Adrenal gland (tissue), 5 donors: Measurements from ENCODE around the gene IL16.

ENCODE experiments used
- CTCF ChIP-seq, 6 experiments: fragments of 450-650 bp in 4 of 6; fragments of 200-600 bp in 2 of 6; sonication (generic) in 1 of 6; IDR thresholded peaks; 1 replicate in 5 of 6; 2 replicates in 1 of 6; pipeline versions ENCODE4 v1.5.1 to v1.8.0; 2016 to 2021; ENCODE audit warnings: antibody characterized with exemption in 6 of 6, mild to moderate bottlenecking in 2 of 6, moderate library complexity in 1 of 6
- POLR2A ChIP-seq, 2 donors: fragments of 450-650 bp; IDR thresholded peaks; one replicate each; pipeline ENCODE4 v1.6.1; 2017; ENCODE audit warnings: antibody characterized with exemption in 2 of 2, mild to moderate bottlenecking in 2 of 2, moderate library complexity in 1 of 2
- donor health status: DM: no; HTN: no; CAD: no.

GRCh38 chr15:81151389-81151788 lies 45.3 kb upstream of the IL16 start:
- no peak for TF ChIP-seq CTCF (IDR thresholded peaks at IDR 0.05)
- TF ChIP-seq POLR2A (IDR thresholded peaks at IDR 0.05): no peak
